Neutrophil (primary cell): ENCODE measurements around the gene CFDP1.

Source experiments
- H3K27ac ChIP-seq: fragments of 200-600 bp; sonication (generic); 2 replicates; pipeline ENCODE4 v1.5.1; 2016; ENCODE audit warnings: mild to moderate bottlenecking, moderate library complexity
- H3K27me3 ChIP-seq: fragments of 200-600 bp; sonication (generic); 2 replicates; pipeline ENCODE4 v1.6.0; 2016; ENCODE audit warnings: mild to moderate bottlenecking
- H3K36me3 ChIP-seq: fragments of 200-600 bp; sonication (generic); 2 replicates; pipeline ENCODE4 v1.5.1; 2017
- H3K4me1 ChIP-seq, 2 experiments: fragments of 200-600 bp in 1 of 2; sonication (generic) in 1 of 2; 1 replicate in 1 of 2; 2 replicates in 1 of 2; pipeline versions ENCODE4 v1.5.1 to v1.6.1; 2013 to 2016; ENCODE audit warnings: low read depth in 1 of 2, low read length in 1 of 2, mild to moderate bottlenecking in 1 of 2, moderate library complexity in 1 of 2; ENCODE audit not compliant: control insufficient read depth in 1 of 2, insufficient read depth in 1 of 2
- H3K4me3 ChIP-seq, 2 experiments: fragments of 200-600 bp in 1 of 2; sonication (generic) in 1 of 2; 1 replicate in 1 of 2; 2 replicates in 1 of 2; pipeline ENCODE4 v1.5.1; 2013 to 2016; ENCODE audit warnings: low read depth in 1 of 2, low read length in 1 of 2, mild to moderate bottlenecking in 1 of 2, moderate library complexity in 1 of 2
- H3K9me3 ChIP-seq: fragments of 200-600 bp; sonication (generic); 2 replicates; pipeline ENCODE4 v1.5.1; 2016
- CTCF ChIP-seq: fragments of 200-600 bp; sonication (generic); IDR thresholded peaks from 2 replicates; pipeline ENCODE4 v1.5.1; 2016; ENCODE audit warnings: antibody characterized with exemption

Gene CFDP1

GRCh38 chr16:75308011-75308410 is 125.3 kb downstream of the CFDP1 start:
- Histone ChIP-seq H3K36me3 (peaks cover 15% of the 10 kb centered on the region), H3K4me3 (no peak overlapping the region), H3K27me3 (no peaks in the 10 kb centered on the region), H3K4me1 (no peaks in the 10 kb centered on the region), H3K9me3 (no peaks in the 10 kb centered on the region), H3K27ac (no peak overlapping the region)
- TF ChIP-seq CTCF, result no peak

GRCh38 chr16:75307506-75307905 is 125.8 kb downstream of the CFDP1 start:
- Histone ChIP-seq H3K36me3 (peaks cover 17% of the 10 kb centered on the region), H3K9me3 (no peaks in the 10 kb centered on the region), H3K4me3 (no peak overlapping the region), H3K27me3 (no peaks in the 10 kb centered on the region), H3K4me1 (no peaks in the 10 kb centered on the region), H3K27ac (no peak overlapping the region)
- no peak for TF ChIP-seq CTCF

GRCh38 chr16:75306099-75306762 is 127.1 kb downstream of the CFDP1 start:
- Histone ChIP-seq H3K36me3 (peaks cover 26% of the 10 kb centered on the region), H3K27me3 (no peaks in the 10 kb centered on the region), H3K27ac (no peak overlapping the region), H3K4me1 (no peaks in the 10 kb centered on the region), H3K9me3 (no peaks in the 10 kb centered on the region), H3K4me3 (no peak overlapping the region)
- no peak for TF ChIP-seq CTCF

DNA sequence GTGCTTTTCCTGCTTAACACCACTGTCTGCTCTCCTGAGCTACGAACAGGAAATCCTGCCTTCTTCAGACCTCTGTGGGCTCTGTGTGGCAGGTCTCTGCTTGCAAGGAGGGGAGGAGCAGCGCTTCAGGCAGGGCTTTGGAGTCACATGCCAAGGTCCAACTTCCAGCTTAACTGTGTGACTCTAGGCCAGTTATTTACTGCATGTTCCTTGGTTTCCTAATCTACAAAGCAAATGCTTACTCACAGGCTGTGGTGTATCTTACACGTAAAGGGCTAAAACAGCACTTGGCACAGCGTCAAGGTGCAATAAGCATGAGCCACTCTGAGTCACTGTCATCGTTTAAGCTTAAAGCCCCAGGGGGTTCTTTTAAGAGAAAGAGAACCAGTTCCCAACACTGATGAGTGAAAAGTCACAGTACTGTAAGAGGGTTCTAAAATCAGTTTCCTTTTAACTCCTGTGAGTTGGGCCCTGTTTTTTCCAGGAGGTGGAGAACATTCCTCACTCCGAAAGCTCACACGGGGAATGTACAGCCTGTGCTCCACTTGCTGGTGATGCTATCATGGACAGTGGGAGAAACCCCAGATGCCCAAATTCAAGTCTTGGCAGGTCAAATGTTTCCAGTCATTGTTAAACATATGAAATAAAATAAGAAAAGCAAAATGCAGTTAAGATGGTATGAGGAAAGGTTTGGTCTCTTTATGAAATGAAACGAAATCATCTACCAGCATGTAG is 127.8 kb downstream of the CFDP1 start:
- Histone ChIP-seq H3K4me1 (no peaks in the 10 kb centered on the region), H3K27me3 (no peaks in the 10 kb centered on the region), H3K9me3 (no peaks in the 10 kb centered on the region), H3K4me3 (no peak overlapping the region), H3K36me3 (peaks cover 30% of the 10 kb centered on the region), H3K27ac (no peak overlapping the region)
- no peak for TF ChIP-seq CTCF

GRCh38 chr16:75304521-75305363 is 128.6 kb downstream of the CFDP1 start:
- Histone ChIP-seq H3K36me3 (peaks cover 35% of the 10 kb centered on the region), H3K9me3 (no peaks in the 10 kb centered on the region), H3K27ac (no peak overlapping the region), H3K27me3 (no peaks in the 10 kb centered on the region), H3K4me1 (no peaks in the 10 kb centered on the region), H3K4me3 (no peak overlapping the region)
- no peak for TF ChIP-seq CTCF
